ENCODE results near the gene POLA2.

POLA2 gene

GRCh38 chr11:65287601-65288000, 25.8 kb downstream of the POLA2 start:
- DNase-seq (ENCODE audit: low read depth), result no peak

- DNase-seq (ENCODE audit: low read depth), result no peak
These were observed 27.2 kb downstream of the POLA2 start for GRCh38 chr11:65288706-65289536.

GRCh38 chr11:65290448-65291165, 28.8 kb downstream of the POLA2 start:
- no peak for DNase-seq (ENCODE audit: low read depth)

GRCh38 chr11:65291613-65292012, 29.9 kb downstream of the POLA2 start:
- DNase-seq (ENCODE audit: low read depth), result no peak

GRCh38 chr11:65292890-65293289, 31.1 kb downstream of the POLA2 start:
- DNase-seq (ENCODE audit: low read depth), result no peak

GRCh38 chr11:65293909-65294381, 32.2 kb downstream of the POLA2 start:
- no peak for DNase-seq (ENCODE audit: low read depth)

GRCh38 chr11:65295001-65295400, 33.2 kb downstream of the POLA2 start:
- DNase-seq (ENCODE audit: low read depth), result no peak

- no peak for DNase-seq (ENCODE audit: low read depth)
These were observed 34.0 kb downstream of the POLA2 start for GRCh38 chr11:65295571-65296341.

- no peak for DNase-seq (ENCODE audit: low read depth)
These were observed 35.4 kb downstream of the POLA2 start for GRCh38 chr11:65297026-65297672.

GRCh38 chr11:65298131-65298535, 36.4 kb downstream of the POLA2 start:
- no peak for DNase-seq (ENCODE audit: low read depth)

GRCh38 chr11:65298655-65299179, 37.0 kb downstream of the POLA2 start:
- no peak for DNase-seq (ENCODE audit: low read depth)

- no peak for DNase-seq (ENCODE audit: low read depth)
These were observed 39.0 kb downstream of the POLA2 start for GRCh38 chr11:65300621-65301275.

- DNase-seq (ENCODE audit: low read depth), result no peak
These were observed 39.9 kb downstream of the POLA2 start for GRCh38 chr11:65301491-65302329.

GRCh38 chr11:65303555-65303954, 41.8 kb downstream of the POLA2 start:
- no peak for DNase-seq (ENCODE audit: low read depth)

- no peak for DNase-seq (ENCODE audit: low read depth)
These were observed 42.3 kb downstream of the POLA2 start for GRCh38 chr11:65304110-65304509.

- DNase-seq (ENCODE audit: low read depth), result no peak
These were observed 42.9 kb downstream of the POLA2 start for GRCh38 chr11:65304613-65305012.

GRCh38 chr11:65305501-65306268, 43.9 kb downstream of the POLA2 start:
- no peak for DNase-seq (ENCODE audit: low read depth)

GRCh38 chr11:65307298-65308229, 45.8 kb downstream of the POLA2 start:
- DNase-seq (ENCODE audit: low read depth), result no peak
